ENCODE measurements around the gene HARS1. TPM values are rescaled to one million over a fixed set of nuclear protein-coding genes. Genes with fewer than 3 reads are reported as not detected.
"Not testable (repeated sequence)": the region's sequence is repeated elsewhere in the genome, so short reads cannot be mapped to it uniquely, and the experiment has no call there.

Gene HARS1
- total RNA-seq, 1 donor from 2014 or later = 45.7 TPM

GRCh38 chr5:140630292-140631035, 60.7 kb downstream of the HARS1 start:
- peaks cover 13% of the 10 kb centered on the region for H3K9me3 ChIP-seq (ENCODE audit: low read depth)
- no peaks in the 10 kb centered on the region for H3K4me1 ChIP-seq
- no peak overlapping the region for H3K4me3 Mint-ChIP-seq
- H2AFZ ChIP-seq (replicated peaks) = no peak overlapping the region
- no peak overlapping the region for H3K9ac ChIP-seq
- H3K36me3 Mint-ChIP-seq = peaks cover 5% of the 10 kb centered on the region
- DNase-seq (ENCODE audit: low spot score) = no peak
- no peak overlapping the region for H3K4me2 ChIP-seq
- H3K4me1 Mint-ChIP-seq = no peaks in the 10 kb centered on the region
- H3K27me3 ChIP-seq = no peaks in the 10 kb centered on the region
- peaks cover 30% of the 10 kb centered on the region for H3K9me3 Mint-ChIP-seq
- H3K36me3 ChIP-seq = no peaks in the 10 kb centered on the region
- no peaks in the 10 kb centered on the region for H3F3A ChIP-seq (ENCODE audit: low read depth)
- H3K79me2 ChIP-seq (ENCODE audit: low read depth) = no peaks in the 10 kb centered on the region
- H3K27ac ChIP-seq = no peak overlapping the region
- no peak overlapping the region for H3K4me3 ChIP-seq
- H3K27me3 Mint-ChIP-seq (ENCODE audit: insufficient read depth, low read depth) = peaks cover 5% of the 10 kb centered on the region
- H3K27ac Mint-ChIP-seq = no peak overlapping the region
- H4K20me1 ChIP-seq (ENCODE audit: low read depth) = no peaks in the 10 kb centered on the region
- no peak for TF ChIP-seq EZH2phosphoT487 (IDR thresholded peaks at IDR 0.05)

- Mint-ChIP-seq H3K27ac (no peak overlapping the region), H3K4me1 (no peaks in the 10 kb centered on the region), H3K9me3 (peaks cover 27% of the 10 kb centered on the region), H3K27me3 (ENCODE audit: insufficient read depth, low read depth) (peaks cover 8% of the 10 kb centered on the region), H3K4me3 (no peak overlapping the region), H3K36me3 (peaks cover 2% of the 10 kb centered on the region)
- no peaks in the 10 kb centered on the region for H4K20me1 ChIP-seq (ENCODE audit: low read depth)
- no peak overlapping the region for H3K4me3 ChIP-seq
- H3K4me1 ChIP-seq = no peaks in the 10 kb centered on the region
- H3K27ac ChIP-seq = no peak overlapping the region
- H3K4me2 ChIP-seq = no peak overlapping the region
- TF ChIP-seq EZH2phosphoT487 (IDR thresholded peaks at IDR 0.05) (no peak), CTCF (IDR thresholded peaks at IDR 0.05) (no peak), EZH2 (IDR thresholded peaks at IDR 0.05) (no peak)
- H3K9me3 ChIP-seq (ENCODE audit: low read depth) = peaks cover 13% of the 10 kb centered on the region
- no peaks in the 10 kb centered on the region for H3K79me2 ChIP-seq (ENCODE audit: low read depth)
- no peak overlapping the region for H2AFZ ChIP-seq (replicated peaks)
- H3K9ac ChIP-seq = no peak overlapping the region
- no peaks in the 10 kb centered on the region for H3K27me3 ChIP-seq
- H3F3A ChIP-seq (ENCODE audit: low read depth) = no peaks in the 10 kb centered on the region
- DNase-seq (ENCODE audit: low spot score) = no peak
- H3K36me3 ChIP-seq = no peaks in the 10 kb centered on the region
Measured at GRCh38 chr5:140628711-140629110, 62.5 kb downstream of the HARS1 start.

- H3K4me3 Mint-ChIP-seq = no peak overlapping the region
- DNase-seq (ENCODE audit: low spot score) = no peak
- no peaks in the 10 kb centered on the region for H3K36me3 ChIP-seq
- H3K9me3 Mint-ChIP-seq = peaks cover 22% of the 10 kb centered on the region
- H3K4me1 Mint-ChIP-seq = no peaks in the 10 kb centered on the region
- H3K9me3 ChIP-seq (ENCODE audit: low read depth) = peaks cover 13% of the 10 kb centered on the region
- H3K9ac ChIP-seq = no peak overlapping the region
- no peak overlapping the region for H2AFZ ChIP-seq (replicated peaks)
- TF ChIP-seq CTCF (IDR thresholded peaks at IDR 0.05) = no peak
- no peak for TF ChIP-seq EZH2 (IDR thresholded peaks at IDR 0.05)
- H3K79me2 ChIP-seq (ENCODE audit: low read depth) = no peaks in the 10 kb centered on the region
- peaks cover 2% of the 10 kb centered on the region for H3K36me3 Mint-ChIP-seq
- peaks cover 9% of the 10 kb centered on the region for H3K27me3 Mint-ChIP-seq (ENCODE audit: insufficient read depth, low read depth)
- H3K27ac ChIP-seq = no peak overlapping the region
- H4K20me1 ChIP-seq (ENCODE audit: low read depth) = no peaks in the 10 kb centered on the region
- H3K4me1 ChIP-seq = no peaks in the 10 kb centered on the region
- no peaks in the 10 kb centered on the region for H3K27me3 ChIP-seq
- H3K27ac Mint-ChIP-seq = no peak overlapping the region
- H3K4me2 ChIP-seq = no peak overlapping the region
- no peak overlapping the region for H3K4me3 ChIP-seq
- H3F3A ChIP-seq (ENCODE audit: low read depth) = no peaks in the 10 kb centered on the region
Measured at GRCh38 chr5:140627972-140628371, 63.2 kb downstream of the HARS1 start.

GRCh38 chr5:140624886-140625285, 66.3 kb downstream of the HARS1 start:
- H4K20me1 ChIP-seq (ENCODE audit: low read depth); H3K36me3 Mint-ChIP-seq; DNase-seq (ENCODE audit: low spot score); H3K4me3 Mint-ChIP-seq; H3K4me3 ChIP-seq; H2AFZ ChIP-seq (replicated peaks); H3K36me3 ChIP-seq; H3K27me3 ChIP-seq; H3K4me2 ChIP-seq; H3K4me1 ChIP-seq; H3K27ac Mint-ChIP-seq; H3K27ac ChIP-seq; H3K79me2 ChIP-seq (ENCODE audit: low read depth); H3K4me1 Mint-ChIP-seq; H3K9ac ChIP-seq; H3F3A ChIP-seq (ENCODE audit: low read depth): not testable (repeated sequence)
- H3K9me3 Mint-ChIP-seq = peaks cover 23% of the 10 kb centered on the region
- peaks cover 14% of the 10 kb centered on the region for H3K27me3 Mint-ChIP-seq (ENCODE audit: insufficient read depth, low read depth)
- H3K9me3 ChIP-seq (ENCODE audit: low read depth) = peaks cover 13% of the 10 kb centered on the region

Small RNA genes within 50 kb of the gene (microRNA-seq; reads per million reads assigned to microRNA genes)
- gene MIR3655 = not detected

Small RNA genes within 50 kb of the gene (small RNA-seq; reads per million reads assigned to genes)
- gene VTRNA1-1 = 4.0 reads per million, percentile 93 among the genes with 10 or more reads in this experiment
- gene VTRNA1-2 = not detected
- gene VTRNA1-3 = 1.5 reads per million, percentile 85 among the genes with 10 or more reads in this experiment

Other genes with a start within 250 kb of the HARS1 start
- gene EIF4EBP3, start 143.7 kb downstream of the HARS1 start, total RNA-seq (ENCODE audit: low replicate concordance) = 0.53 and 1.1 TPM in 2 replicates
- gene SRA1, start 133.9 kb downstream of the HARS1 start, total RNA-seq (ENCODE audit: low replicate concordance) = 16.9 and 26.9 TPM in 2 replicates
- 20.7 and 23.6 TPM in 2 replicates for gene APBB3, start 126.8 kb downstream of the HARS1 start, total RNA-seq (ENCODE audit: low replicate concordance)
- 20.7 and 26.7 TPM in 2 replicates for gene SLC35A4, start 126.5 kb downstream of the HARS1 start, total RNA-seq (ENCODE audit: low replicate concordance)
- gene CD14, start 58.2 kb downstream of the HARS1 start, total RNA-seq (ENCODE audit: low replicate concordance) = not detected in 2 replicates
- gene TMCO6, start 51.9 kb downstream of the HARS1 start, total RNA-seq (ENCODE audit: low replicate concordance) = 17.8 and 106 TPM in 2 replicates
- 53.8 and 59.4 TPM in 2 replicates for gene NDUFA2, start 43.7 kb downstream of the HARS1 start, total RNA-seq (ENCODE audit: low replicate concordance)
- 97.0 and 131 TPM in 2 replicates for gene IK, start 43.5 kb downstream of the HARS1 start, total RNA-seq (ENCODE audit: low replicate concordance)
- 6.9 and 15.1 TPM in 2 replicates for gene WDR55, start 26.5 kb downstream of the HARS1 start, total RNA-seq (ENCODE audit: low replicate concordance)
- gene DND1, start 17.8 kb downstream of the HARS1 start, total RNA-seq (ENCODE audit: low replicate concordance) = 0.37 and 1.1 TPM in 2 replicates
- 30.6 and 34.1 TPM in 2 replicates for gene HARS2, start 85 bp upstream of the HARS1 start, total RNA-seq (ENCODE audit: low replicate concordance)
- 62.2 and 71.5 TPM in 2 replicates for gene ZMAT2, start 9.1 kb upstream of the HARS1 start, total RNA-seq (ENCODE audit: low replicate concordance)
- gene PCDHA1, start 94.8 kb upstream of the HARS1 start, total RNA-seq (ENCODE audit: low replicate concordance) = 0.19 and 0.24 TPM in 2 replicates
- gene PCDHA2, start 103.5 kb upstream of the HARS1 start, total RNA-seq (ENCODE audit: low replicate concordance) = 3.7 and 5.9 TPM in 2 replicates
- gene PCDHA3, start 109.7 kb upstream of the HARS1 start, total RNA-seq (ENCODE audit: low replicate concordance) = 2.8 and 4.0 TPM in 2 replicates
- gene PCDHA4, start 115.7 kb upstream of the HARS1 start, total RNA-seq (ENCODE audit: low replicate concordance) = 9.7 and 13.7 TPM in 2 replicates
- gene PCDHA5, start 130.2 kb upstream of the HARS1 start, total RNA-seq (ENCODE audit: low replicate concordance) = 2.4 and 2.7 TPM in 2 replicates
- 2.0 and 2.8 TPM in 2 replicates for gene PCDHA6, start 136.6 kb upstream of the HARS1 start, total RNA-seq (ENCODE audit: low replicate concordance)
- 0.36 and 2.7 TPM in 2 replicates for gene PCDHA7, start 142.9 kb upstream of the HARS1 start, total RNA-seq (ENCODE audit: low replicate concordance)
- 0.90 and 1.6 TPM in 2 replicates for gene PCDHA8, start 149.8 kb upstream of the HARS1 start, total RNA-seq (ENCODE audit: low replicate concordance)
- gene PCDHA9, start 157.0 kb upstream of the HARS1 start, total RNA-seq (ENCODE audit: low replicate concordance) = 2.0 TPM in 2 replicates
- gene PCDHA10, start 164.5 kb upstream of the HARS1 start, total RNA-seq (ENCODE audit: low replicate concordance) = 8.0 and 11.7 TPM in 2 replicates
- 5.4 and 6.3 TPM in 2 replicates for gene PCDHA11, start 177.6 kb upstream of the HARS1 start, total RNA-seq (ENCODE audit: low replicate concordance)
- gene PCDHA12, start 183.9 kb upstream of the HARS1 start, total RNA-seq (ENCODE audit: low replicate concordance) = 3.4 and 5.9 TPM in 2 replicates
- gene PCDHA13, start 190.8 kb upstream of the HARS1 start, total RNA-seq (ENCODE audit: low replicate concordance) = 1.9 and 2.3 TPM in 2 replicates
- 2.9 and 5.9 TPM in 2 replicates for gene PCDHAC1, start 234.9 kb upstream of the HARS1 start, total RNA-seq (ENCODE audit: low replicate concordance)

Measured in neural progenitor cell (in vitro differentiated cells).